SJSA1 (cell line): ENCODE data around the gene GSC2. TPM values are rescaled to one million over a fixed set of nuclear protein-coding genes. Genes with fewer than 3 reads are reported as not detected.
"Not testable (repeated sequence)": the region's sequence is repeated elsewhere in the genome, so short reads cannot be mapped to it uniquely, and the experiment has no call there.

Experiments used
- DNase-seq, 2 experiments: peaks; one replicate each; pipeline ENCODE4 v3.0.0-alpha.2; 2015 to 2020; ENCODE audit warnings: low spot score in 2 of 2, low read depth in 1 of 2
- H3K27ac ChIP-seq: fragments of 250-450 bp; sonication (Bioruptor Pico); 2 replicates; pipeline ENCODE4 v1.5.1; 2020; ENCODE audit warnings: mild to moderate bottlenecking, moderate library complexity
- H3K27me3 ChIP-seq: fragments of 250-450 bp; sonication (Bioruptor Pico); replicated peaks from 2 replicates; pipeline ENCODE4 v1.5.1; 2020; ENCODE audit warnings: mild to moderate bottlenecking, moderate library complexity
- H3K36me3 ChIP-seq: fragments of 250-450 bp; sonication (Bioruptor Pico); 2 replicates; pipeline ENCODE4 v1.5.1; 2020; ENCODE audit warnings: mild to moderate bottlenecking
- H3K4me1 ChIP-seq: fragments of 250-450 bp; sonication (Bioruptor Pico); replicated peaks from 2 replicates; pipeline ENCODE4 v1.6.1; 2021; ENCODE audit warnings: mild to moderate bottlenecking
- H3K4me3 ChIP-seq: fragments of 250-450 bp; sonication (Bioruptor Pico); 2 replicates; pipeline ENCODE4 v1.5.1; 2020; ENCODE audit warnings: mild to moderate bottlenecking
- H3K9me3 ChIP-seq: fragments of 250-450 bp; sonication (Bioruptor Pico); replicated peaks from 2 replicates; pipeline ENCODE4 v1.5.1; 2020; ENCODE audit warnings: mild to moderate bottlenecking
- total RNA-seq: library from RNA; depleted of rRNA; stranded (reverse); fragments of >200 nt; shearing (Covaris generic); gene quantifications from 2 replicates; pipeline ENCODE4 v1.2.3, GENCODE V29; 2014

The GSC2 gene
- total RNA-seq, 1 experiment from 2014 or later: not detected

DNA sequence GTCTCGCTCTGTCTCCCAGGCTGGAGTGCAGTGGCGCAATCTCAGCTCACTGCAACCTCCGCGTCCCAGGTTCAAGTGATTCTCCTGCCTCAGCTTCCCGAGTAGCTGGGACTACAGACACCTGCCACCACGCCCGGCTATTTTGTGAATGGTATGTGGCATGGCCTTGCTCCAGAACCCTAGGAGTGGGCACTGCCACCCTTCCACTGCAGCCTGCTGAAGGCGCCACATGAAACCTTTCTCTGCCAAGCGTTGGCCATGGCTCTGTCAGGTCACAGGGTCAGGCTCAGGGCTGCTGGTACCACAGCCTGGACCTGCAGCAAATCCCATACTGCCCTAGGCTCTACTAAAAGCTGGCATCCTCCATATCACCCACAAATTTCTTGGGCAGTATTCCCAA lies 6.0 kb upstream of the GSC2 start:
- peaks cover 36% of the 10 kb centered on the region for H3K27me3 ChIP-seq
- DNase-seq, H3K4me3 ChIP-seq, H3K36me3 ChIP-seq, H3K9me3 ChIP-seq, H3K27ac ChIP-seq, H3K4me1 ChIP-seq: not testable (repeated sequence)

DNA sequence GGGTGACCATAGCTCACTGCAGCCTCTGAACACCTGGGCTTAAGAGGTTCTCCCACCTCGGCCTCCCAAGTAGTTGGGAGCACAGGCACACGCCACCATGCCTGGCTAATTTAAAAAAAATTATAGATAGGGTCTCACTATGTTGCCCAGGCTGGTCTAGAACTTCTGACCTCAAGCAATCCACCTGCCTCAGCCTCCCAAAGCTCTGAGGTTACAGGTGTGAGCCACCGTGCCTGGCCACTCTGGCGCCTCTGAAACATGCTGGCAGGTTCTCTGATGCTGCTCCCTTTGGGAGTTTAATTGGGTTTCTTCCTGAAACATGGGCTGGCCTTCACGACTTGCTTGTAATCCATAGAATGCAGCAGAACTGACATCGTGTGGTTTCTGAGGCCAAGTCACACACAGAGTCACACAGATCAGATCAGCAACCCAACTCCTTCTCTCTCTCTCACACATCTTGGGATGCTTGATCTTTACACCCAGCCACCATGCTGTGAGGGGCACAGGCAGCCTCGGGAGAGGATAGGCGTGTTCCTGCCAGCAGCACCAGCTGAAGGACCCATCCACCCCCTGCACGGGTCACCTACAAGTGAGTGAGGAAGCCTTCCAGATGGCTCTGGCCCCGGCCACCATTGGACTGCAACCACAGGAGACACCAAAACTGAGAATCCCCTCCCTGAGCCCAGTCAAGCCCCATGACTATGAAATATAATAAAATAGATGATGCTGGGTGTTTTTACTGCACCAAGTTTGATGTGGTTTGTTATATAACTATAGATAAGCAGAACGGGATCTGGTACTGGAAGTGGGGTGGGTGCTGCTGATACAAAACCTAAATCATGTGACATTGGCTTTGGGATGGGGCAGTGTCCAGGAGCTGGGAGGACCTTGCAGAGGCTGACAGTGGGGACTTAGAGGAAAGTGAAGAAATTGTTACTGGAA lies 3.1 kb upstream of the GSC2 start:
- H3K9me3 ChIP-seq: no peaks in the 10 kb centered on the region
- DNase-seq: no peak
- H3K4me1 ChIP-seq: peaks cover 10% of the 10 kb centered on the region
- H3K4me3 ChIP-seq: no peak overlapping the region
- no peak overlapping the region for H3K27ac ChIP-seq
- H3K36me3 ChIP-seq: no peaks in the 10 kb centered on the region
- peaks cover 60% of the 10 kb centered on the region for H3K27me3 ChIP-seq

DNA sequence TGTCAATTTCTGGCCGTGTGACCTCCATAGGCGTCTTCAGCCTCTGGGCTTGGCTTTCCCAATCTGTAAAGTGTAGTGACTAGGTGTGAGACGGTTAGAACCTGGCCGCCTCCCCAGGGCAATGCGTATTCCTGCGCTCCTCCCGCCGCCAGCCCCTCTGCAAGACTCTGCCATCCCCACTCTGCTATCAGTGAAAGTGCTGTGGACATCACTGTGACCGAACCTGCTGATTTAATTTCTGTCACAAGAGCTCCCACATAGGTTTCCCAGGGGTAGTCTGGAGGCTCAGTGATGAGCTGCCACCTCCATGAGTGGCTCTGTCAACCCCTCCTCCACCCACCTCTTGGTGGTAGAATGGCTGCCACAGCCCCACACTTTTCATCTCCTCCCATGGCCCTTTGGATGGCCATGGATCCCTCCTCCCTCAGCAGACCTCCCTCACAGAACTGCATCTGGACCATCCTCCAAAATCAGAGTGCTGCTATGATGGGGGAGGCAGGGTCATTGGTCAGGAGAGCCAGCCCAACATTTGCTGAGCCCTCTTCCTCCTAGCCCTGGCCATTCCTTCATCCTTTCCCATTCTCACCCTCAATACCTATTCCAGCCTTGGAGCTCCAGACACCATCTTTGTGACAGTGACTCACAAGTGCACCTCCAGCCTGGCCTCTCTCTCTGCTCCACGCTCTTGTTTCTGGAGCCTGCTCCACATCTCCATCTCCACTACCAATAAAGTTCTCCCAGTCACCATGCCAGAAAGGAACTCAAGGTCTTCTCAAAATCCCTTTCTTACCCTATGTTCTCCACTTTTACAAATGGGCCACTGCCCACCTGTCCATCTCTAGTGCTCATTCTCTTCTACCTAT lies 1.5 kb upstream of the GSC2 start:
- Histone ChIP-seq H3K4me1 (peaks cover 10% of the 10 kb centered on the region), H3K4me3 (no peak overlapping the region), H3K27ac (no peak overlapping the region), H3K9me3 (no peaks in the 10 kb centered on the region), H3K36me3 (no peaks in the 10 kb centered on the region), H3K27me3 (peaks cover 66% of the 10 kb centered on the region)
- no peak for DNase-seq

DNA sequence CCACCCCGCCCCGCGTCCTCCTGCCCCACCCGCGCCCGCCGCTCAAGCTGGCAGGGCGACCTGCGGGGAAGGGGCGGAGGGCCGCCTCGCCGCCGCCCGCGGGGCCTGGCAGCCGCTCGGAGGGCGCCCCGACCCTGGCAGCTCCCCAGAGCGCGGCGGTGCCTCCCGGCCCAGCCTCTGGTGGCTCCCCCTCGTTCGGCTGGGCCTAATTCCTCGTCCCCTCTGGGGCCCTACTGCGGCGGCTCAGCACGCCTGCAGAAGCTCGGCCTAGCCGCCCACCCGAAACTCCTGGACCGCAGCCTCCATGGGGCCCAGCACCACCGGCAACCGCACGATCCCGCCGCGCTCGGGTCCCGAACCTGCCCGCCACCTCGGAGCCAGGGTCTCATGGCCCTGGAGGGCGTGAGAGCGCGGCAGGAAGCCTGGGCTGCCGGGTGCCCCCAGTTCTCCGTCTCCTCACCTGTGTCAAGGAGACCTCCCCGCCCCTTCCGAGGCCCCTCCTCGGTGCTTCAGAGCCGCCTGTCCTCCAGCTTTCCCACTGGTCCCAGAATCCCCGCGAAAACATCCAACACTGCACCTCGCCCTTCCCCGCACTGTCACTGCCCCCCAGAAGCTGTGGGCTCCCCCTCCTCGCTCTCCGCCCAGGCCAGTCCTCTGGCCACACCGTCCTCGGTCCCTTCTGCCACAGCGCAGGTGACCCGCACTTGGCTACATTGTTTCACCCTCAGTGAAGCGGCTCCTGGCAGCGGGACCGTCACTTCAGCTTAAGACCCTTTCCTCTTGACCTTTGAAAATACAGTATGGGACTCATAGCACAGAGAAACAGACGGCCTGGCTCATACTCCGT lies 613 bp upstream of the GSC2 start:
- Histone ChIP-seq H3K27ac (no peak overlapping the region), H3K27me3 (peaks cover 72% of the 10 kb centered on the region), H3K4me3 (no peak overlapping the region), H3K9me3 (no peaks in the 10 kb centered on the region), H3K36me3 (no peaks in the 10 kb centered on the region), H3K4me1 (peaks cover 10% of the 10 kb centered on the region)
- no peak for DNase-seq

DNA sequence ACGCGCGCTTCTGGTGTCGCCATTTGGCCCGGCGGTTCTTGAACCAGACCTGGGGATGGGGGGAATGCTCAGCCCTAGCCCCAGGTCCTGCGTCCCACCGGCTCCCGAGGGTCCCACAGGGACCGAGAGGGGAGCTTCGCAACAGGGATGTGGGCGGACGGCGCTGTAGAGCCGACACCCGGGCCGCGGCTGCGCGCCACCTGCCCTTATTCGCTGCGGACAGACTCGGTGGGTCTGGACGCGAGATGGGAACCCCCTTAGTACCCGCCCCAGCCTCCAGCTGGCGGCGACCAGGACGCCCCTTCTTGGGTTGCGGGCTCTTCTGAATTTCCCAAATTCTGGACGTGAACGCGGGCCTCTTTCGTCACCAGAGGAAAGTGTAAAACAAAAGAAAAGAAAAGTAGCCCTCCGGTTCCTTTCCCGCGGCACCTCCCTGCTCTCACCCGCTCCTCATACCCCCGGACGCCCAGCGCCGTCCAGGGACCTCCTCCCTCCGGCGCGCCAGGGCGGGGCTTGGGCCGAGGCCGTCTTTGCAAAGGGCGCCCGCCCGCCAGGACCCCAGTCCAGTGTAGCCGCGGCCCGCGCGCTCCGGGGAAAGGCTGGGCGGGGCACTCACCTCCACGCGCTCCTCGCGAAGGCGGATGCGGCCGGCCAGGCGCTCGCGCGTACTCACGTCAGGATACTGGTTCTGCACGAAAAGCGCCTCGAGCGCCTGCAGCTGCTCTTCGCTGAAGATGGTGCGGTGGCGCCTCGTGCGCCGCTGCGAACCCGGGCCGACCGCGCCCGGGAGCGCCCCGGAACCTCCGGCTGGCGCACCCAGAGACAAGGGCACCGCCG lies 827 bp downstream of the GSC2 start:
- H3K36me3 ChIP-seq: no peaks in the 10 kb centered on the region
- peaks cover 68% of the 10 kb centered on the region for H3K27me3 ChIP-seq
- no peaks in the 10 kb centered on the region for H3K9me3 ChIP-seq
- H3K4me3 ChIP-seq: no peak overlapping the region; the same call in 1 of the 2 replicates
- H3K4me1 ChIP-seq: peaks cover 10% of the 10 kb centered on the region
- DNase-seq: no peak
- no peak overlapping the region for H3K27ac ChIP-seq

DNA sequence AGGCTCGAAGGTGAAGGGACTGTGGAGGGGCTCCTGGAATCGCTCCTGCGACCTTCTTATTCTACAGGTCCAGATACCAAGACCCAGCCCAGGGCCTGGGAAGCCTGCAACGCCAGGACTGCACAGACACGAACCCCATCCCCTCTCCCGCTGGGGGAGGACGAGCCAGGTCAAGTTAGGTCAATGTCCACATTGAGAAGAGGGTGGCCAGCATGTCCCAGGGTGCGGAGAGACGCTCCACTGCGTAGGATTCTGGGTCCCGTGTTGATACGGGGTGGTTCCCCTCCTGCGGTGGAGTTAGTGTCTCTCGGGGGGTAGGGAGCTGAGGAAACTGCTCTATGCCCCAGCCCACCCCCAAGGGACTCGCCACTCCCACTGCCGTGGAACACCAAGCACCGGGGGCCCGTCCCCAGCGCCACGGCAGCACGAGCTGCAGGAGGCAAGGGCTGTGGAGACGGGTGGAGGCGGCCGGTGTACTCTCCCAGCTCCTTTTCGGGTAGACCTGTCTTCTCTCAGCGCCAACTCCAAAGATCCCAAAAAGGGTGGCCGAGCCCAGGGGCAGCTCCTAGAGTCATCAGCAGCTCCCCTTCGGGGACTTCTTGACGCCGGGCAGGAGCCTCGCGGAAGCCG lies 1.6 kb downstream of the GSC2 start:
- H3K9me3 ChIP-seq: no peaks in the 10 kb centered on the region
- H3K4me3 ChIP-seq: no peak overlapping the region
- H3K27ac ChIP-seq: no peak overlapping the region
- no peaks in the 10 kb centered on the region for H3K36me3 ChIP-seq
- no peak for DNase-seq
- peaks cover 12% of the 10 kb centered on the region for H3K4me1 ChIP-seq
- peaks cover 61% of the 10 kb centered on the region for H3K27me3 ChIP-seq

DNA sequence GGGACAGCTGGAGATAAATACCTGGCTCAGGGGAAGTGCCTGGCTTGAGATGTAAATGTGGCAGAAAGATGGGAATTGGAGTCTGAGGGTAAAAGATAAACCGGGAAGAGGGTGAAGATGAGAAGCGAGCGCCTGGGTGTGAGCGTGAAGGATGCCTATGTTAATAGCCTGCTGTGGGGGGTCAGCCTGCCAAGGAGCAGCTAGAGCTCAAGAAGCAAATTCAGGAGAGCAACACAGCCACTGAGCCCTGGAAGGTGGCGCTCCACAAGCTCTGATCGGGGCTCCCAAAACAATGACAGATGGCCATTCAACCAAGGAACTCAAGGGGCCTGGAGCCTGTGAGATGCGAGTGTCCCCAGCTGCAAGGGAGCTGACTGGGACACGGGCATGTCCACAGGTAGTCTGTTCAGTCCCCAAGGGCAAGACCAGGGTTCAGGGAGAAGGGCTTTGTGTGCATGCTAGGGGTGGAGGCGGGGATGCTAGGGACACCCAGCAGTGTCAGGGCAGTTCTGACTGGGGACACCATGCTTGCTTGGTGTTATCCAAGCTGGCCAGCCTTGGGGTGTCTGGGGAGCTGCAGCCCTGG lies 2.8 kb downstream of the GSC2 start:
- Histone ChIP-seq H3K36me3 (peaks cover 5% of the 10 kb centered on the region), H3K4me1 (peaks cover 14% of the 10 kb centered on the region), H3K4me3 (no peak overlapping the region), H3K9me3 (no peaks in the 10 kb centered on the region), H3K27me3 (peaks cover 51% of the 10 kb centered on the region), H3K27ac (no peak overlapping the region)
- no peak for DNase-seq

DNA sequence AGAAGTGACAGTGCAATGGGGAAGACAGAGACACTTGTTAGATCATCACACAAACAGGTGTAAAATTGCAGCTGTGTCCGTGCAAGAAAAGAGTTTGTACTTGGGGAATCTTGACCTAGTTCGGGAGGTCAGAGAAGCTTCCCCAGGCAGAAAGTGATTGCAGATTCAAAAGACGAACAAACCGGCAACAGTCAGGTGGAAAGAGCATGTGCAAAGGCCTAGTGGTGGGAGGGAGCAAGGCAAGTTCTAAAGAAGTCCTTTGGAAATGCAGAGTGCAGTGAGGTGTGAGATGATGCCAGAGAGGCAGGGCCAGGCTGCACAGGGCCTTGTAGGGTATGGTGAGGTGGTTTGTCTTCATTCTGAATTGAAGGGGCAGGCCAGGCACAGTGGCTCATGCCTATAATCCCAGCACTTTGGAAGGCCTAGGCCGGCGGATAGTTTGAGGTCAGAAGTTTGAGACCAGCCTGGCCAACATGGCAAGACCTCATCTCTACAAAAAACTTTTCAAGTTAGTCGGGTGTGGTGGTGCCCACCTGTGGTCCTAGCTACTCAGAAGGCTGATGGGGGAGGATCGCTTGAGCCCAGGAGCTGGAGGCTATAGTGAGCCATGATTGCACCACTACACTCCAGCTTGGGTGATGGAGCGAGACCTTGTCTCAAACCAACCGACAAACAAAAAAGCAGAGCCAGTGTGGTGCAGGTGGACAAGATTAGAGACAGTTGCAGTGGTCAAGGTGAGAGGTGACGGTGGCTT lies 3.7 kb downstream of the GSC2 start:
- peaks cover 14% of the 10 kb centered on the region for H3K36me3 ChIP-seq
- H3K27ac ChIP-seq: no peak overlapping the region
- DNase-seq: no peak
- H3K4me1 ChIP-seq: peaks cover 14% of the 10 kb centered on the region
- no peaks in the 10 kb centered on the region for H3K9me3 ChIP-seq
- peaks cover 42% of the 10 kb centered on the region for H3K27me3 ChIP-seq
- H3K4me3 ChIP-seq: no peak overlapping the region

DNA sequence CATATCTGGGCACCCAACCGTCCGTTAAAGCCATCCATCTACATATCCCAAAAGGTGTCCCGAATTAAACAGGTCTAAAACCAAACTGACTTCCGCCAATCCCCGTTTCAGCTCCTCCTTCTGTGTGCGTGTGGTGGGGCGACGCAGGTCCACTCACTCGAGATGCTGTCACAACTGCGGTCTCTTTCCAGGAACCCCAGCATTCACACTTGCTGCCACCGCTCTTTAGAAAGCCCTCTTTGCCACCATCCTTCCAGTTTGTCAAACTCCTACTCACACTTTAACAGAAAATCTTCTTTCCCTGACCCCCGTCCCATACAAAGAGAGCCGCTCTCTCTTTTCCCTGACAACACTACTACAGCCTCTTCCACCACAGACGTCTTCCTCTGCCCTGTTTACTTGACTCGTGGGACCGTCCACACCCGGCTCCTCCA lies 6.1 kb downstream of the GSC2 start:
- H3K27me3 ChIP-seq: peaks cover 23% of the 10 kb centered on the region
- H3K36me3 ChIP-seq: peaks cover 38% of the 10 kb centered on the region
- DNase-seq: no peak
- H3K9me3 ChIP-seq: no peaks in the 10 kb centered on the region
- H3K27ac ChIP-seq: peak overlapping the region; percentile 18; the same call in 1 of the 2 replicates
- H3K4me3 ChIP-seq: peak overlapping the region; percentile 57
- H3K4me1 ChIP-seq: peaks cover 7% of the 10 kb centered on the region

DNA sequence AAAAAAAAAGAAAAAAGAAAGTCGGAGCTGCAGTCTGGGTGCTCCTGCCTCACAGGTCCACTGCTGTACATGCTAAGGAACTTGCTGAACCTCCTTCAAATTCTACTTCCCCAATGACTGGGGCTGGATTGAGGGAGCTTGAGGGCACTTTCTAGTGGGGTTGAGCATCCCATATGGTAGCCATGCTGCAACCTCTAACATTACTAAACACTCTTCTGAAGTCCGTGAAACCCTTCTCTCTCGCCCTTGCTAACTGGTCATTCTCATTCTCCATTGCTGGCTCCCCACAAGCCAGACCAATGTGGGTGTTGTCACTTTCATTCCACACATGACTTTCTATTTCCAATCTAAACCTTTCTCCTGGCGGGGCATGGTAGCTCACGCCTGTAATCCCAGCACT lies 6.9 kb downstream of the GSC2 start:
- no peak for DNase-seq
- Histone ChIP-seq H3K4me1 (peaks cover 5% of the 10 kb centered on the region), H3K27ac (no peak overlapping the region), H3K27me3 (peaks cover 16% of the 10 kb centered on the region), H3K9me3 (no peaks in the 10 kb centered on the region), H3K36me3 (peaks cover 46% of the 10 kb centered on the region), H3K4me3 (peak overlapping the region; percentile 57; the same call in 1 of the 2 replicates)

DNA sequence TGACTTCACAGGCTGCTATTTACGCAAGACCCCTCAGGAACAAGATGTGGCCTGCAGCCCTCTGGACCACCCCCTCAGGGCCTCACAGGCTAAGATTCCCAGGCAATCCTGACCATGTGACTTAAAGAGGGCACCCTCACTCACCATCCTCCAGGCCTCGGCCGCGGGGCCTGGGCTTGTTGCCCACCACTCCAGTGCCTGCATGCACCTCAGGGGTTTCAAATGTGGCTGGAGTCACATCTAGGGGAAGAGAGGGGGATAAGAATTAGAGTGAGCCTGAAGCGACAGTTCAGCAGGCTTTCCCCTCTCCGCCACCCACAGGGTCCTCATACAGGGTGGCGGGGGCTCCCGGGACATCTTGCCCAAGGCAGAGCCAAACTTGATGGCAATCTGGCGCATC lies 7.7 kb downstream of the GSC2 start:
- no peak overlapping the region for H3K27ac ChIP-seq
- H3K4me3 ChIP-seq: no peak overlapping the region
- DNase-seq: no peak
- peaks cover 54% of the 10 kb centered on the region for H3K36me3 ChIP-seq
- no peaks in the 10 kb centered on the region for H3K9me3 ChIP-seq
- peaks cover 5% of the 10 kb centered on the region for H3K4me1 ChIP-seq
- H3K27me3 ChIP-seq: peaks cover 8% of the 10 kb centered on the region
